ENCODE data around the gene PATL1. TPM values are rescaled to one million over a fixed set of nuclear protein-coding genes. Genes with fewer than 3 reads are reported as not detected.

PATL1 gene
- total and polyA plus RNA-seq, 8 donors: 4.5 to 12.9 (median 7.2) TPM

GRCh38 chr11:59658036-59658435 lies 10.8 kb downstream of the PATL1 start:
- Histone ChIP-seq H3K27ac (no peak overlapping the region), H3K4me3 (no peak overlapping the region), H3K36me3 (peaks cover 0 to 72% (median 21%) of the 10 kb centered on the region in 3 donors), H3K27me3 (no peaks in the 10 kb centered on the region), H3K4me1 (no peaks in the 10 kb centered on the region), H3K9me3 (no peaks in the 10 kb centered on the region)
- DNase-seq (no peak), FAIRE-seq (no peak), ATAC-seq (no peak)
- 94 to 96% methylated on average over 5 of the region's 5 CpGs for WGBS, 2 donors
- TF ChIP-seq CTCF (IDR thresholded peaks at IDR 0.05): no peak
- intact Hi-C loops (cut with DNase I): no loop called here

GRCh38 chr11:59654893-59655292 lies 13.9 kb downstream of the PATL1 start:
- intact Hi-C loops (cut with DNase I): no loop called here

GRCh38 chr11:59647245-59647980 lies 21.4 kb downstream of the PATL1 start:
- intact Hi-C loops (cut with DNase I): no loop called here
- Histone ChIP-seq H3K27ac (no peak overlapping the region), H3K4me1 (peaks cover 0 to 5% (median 0%) of the 10 kb centered on the region in 3 donors), H3K27me3 (no peaks in the 10 kb centered on the region), H3K36me3 (peaks cover 1 to 54% (median 44%) of the 10 kb centered on the region in 3 donors), H3K9me3 (no peaks in the 10 kb centered on the region), H3K4me3 (no peak overlapping the region)
- FAIRE-seq (no peak), ATAC-seq (no peak), DNase-seq (no peak)
- 91 to 97% methylated on average over 3 of the region's 3 CpGs for WGBS, 2 donors
- TF ChIP-seq CTCF (IDR thresholded peaks at IDR 0.05): no peak

More at GRCh38 chr11:59654893-59655292, 13.9 kb downstream of the PATL1 start:
- Histone ChIP-seq H3K9me3 (no peaks in the 10 kb centered on the region), H3K27me3 (no peaks in the 10 kb centered on the region), H3K27ac (no peak overlapping the region), H3K4me3 (no peak overlapping the region), H3K4me1 (no peaks in the 10 kb centered on the region), H3K36me3 (peaks cover 4 to 89% (median 43%) of the 10 kb centered on the region in 3 donors)
- ATAC-seq (no peak), DNase-seq (no peak), FAIRE-seq (no peak)
- TF ChIP-seq CTCF (IDR thresholded peaks at IDR 0.05): no peak
- WGBS, 2 donors: 87 to 93% methylated on average over 4 of the region's 4 CpGs

GRCh38 chr11:59644528-59644927 lies 24.3 kb downstream of the PATL1 start:
- FAIRE-seq (no peak), DNase-seq (no peak), ATAC-seq (no peak)
- H3K9me3 ChIP-seq: no peaks in the 10 kb centered on the region
- no peaks in the 10 kb centered on the region for H3K27me3 ChIP-seq
- intact Hi-C loops (cut with DNase I): no loop called here
- peaks cover 4 to 55% (median 33%) of the 10 kb centered on the region in 3 donors for H3K36me3 ChIP-seq
- TF ChIP-seq CTCF (IDR thresholded peaks at IDR 0.05): no peak
- WGBS, 2 donors: 79% methylated on average over 3 of the region's 3 CpGs
- H3K4me3 ChIP-seq: no peak overlapping the region
- peaks cover 0 to 5% (median 0%) of the 10 kb centered on the region in 3 donors for H3K4me1 ChIP-seq
- no peak overlapping the region for H3K27ac ChIP-seq

GRCh38 chr11:59643390-59643789 lies 25.4 kb downstream of the PATL1 start:
- no peaks in the 10 kb centered on the region for H3K27me3 ChIP-seq
- FAIRE-seq (no peak), DNase-seq (no peak), ATAC-seq (peak in 1 of 4 donors; percentile 48)
- TF ChIP-seq CTCF (IDR thresholded peaks at IDR 0.05): no peak
- peaks cover 4 to 62% (median 24%) of the 10 kb centered on the region in 3 donors for H3K36me3 ChIP-seq
- intact Hi-C loops (cut with DNase I): no loop called here
- no peaks in the 10 kb centered on the region for H3K9me3 ChIP-seq
- peaks cover 0 to 5% (median 0%) of the 10 kb centered on the region in 3 donors for H3K4me1 ChIP-seq
- H3K27ac ChIP-seq: no peak overlapping the region
- 54 to 61% methylated on average over 3 of the region's 3 CpGs for WGBS, 2 donors
- no peak overlapping the region for H3K4me3 ChIP-seq

All from pancreas (tissue), 10 donors.